H54 (cell line): Measurements from ENCODE around the gene ITGAX.

Source experiments
- DNase-seq: peaks from one replicate; pipeline ENCODE4 v3.0.0; 2011; ENCODE audit warnings: low spot score, mixed read lengths; ENCODE audit not compliant: insufficient read length
- FAIRE-seq: peaks from 3 replicates; lab custom pipeline; 2011; peaks lifted over from hg19 to GRCh38; lab: Jason Lieb, UNC
- POLR2A ChIP-seq: IDR thresholded peaks from 2 replicates; pipeline ENCODE4 v1.6.1; 2011; ENCODE audit warnings: low read depth, mild to moderate bottlenecking, low read length

The ITGAX gene

GRCh38 chr16:31373235-31373634, 18.3 kb downstream of the ITGAX start:
- FAIRE-seq (no peak), DNase-seq (no peak)
- no peak for TF ChIP-seq POLR2A

GRCh38 chr16:31375231-31375630, 20.3 kb downstream of the ITGAX start:
- no peak for TF ChIP-seq POLR2A
- DNase-seq (no peak), FAIRE-seq (no peak)

GRCh38 chr16:31376705-31377104, 21.7 kb downstream of the ITGAX start:
- DNase-seq = no peak
- TF ChIP-seq POLR2A = no peak
- no peak for FAIRE-seq

- FAIRE-seq = no peak
- TF ChIP-seq POLR2A = no peak
- DNase-seq = no peak
These were observed 22.4 kb downstream of the ITGAX start for GRCh38 chr16:31377210-31377903.

- TF ChIP-seq POLR2A = no peak
- FAIRE-seq (no peak), DNase-seq (no peak)
These were observed 25.2 kb downstream of the ITGAX start for GRCh38 chr16:31380201-31380600.

GRCh38 chr16:31382485-31383161, 27.6 kb downstream of the ITGAX start:
- no peak for FAIRE-seq
- peak; percentile 80 for DNase-seq

GRCh38 chr16:31385680-31386079, 30.7 kb downstream of the ITGAX start:
- no peak for DNase-seq
- no peak for TF ChIP-seq POLR2A
- no peak for FAIRE-seq

More at GRCh38 chr16:31382485-31383161, 27.6 kb downstream of the ITGAX start:
- TF ChIP-seq POLR2A = no peak

- DNase-seq = peak; percentile 72
- no peak for TF ChIP-seq POLR2A
- FAIRE-seq = peak; percentile 80
These were observed 31.4 kb downstream of the ITGAX start for GRCh38 chr16:31386157-31386984.

GRCh38 chr16:31388535-31388934, 33.6 kb downstream of the ITGAX start:
- TF ChIP-seq POLR2A = no peak
- no peak for DNase-seq
- FAIRE-seq = no peak

- FAIRE-seq (no peak), DNase-seq (no peak)
- no peak for TF ChIP-seq POLR2A
These were observed 35.6 kb downstream of the ITGAX start for GRCh38 chr16:31390504-31391041.

- FAIRE-seq (no peak), DNase-seq (no peak)
- TF ChIP-seq POLR2A = no peak
These were observed 38.1 kb downstream of the ITGAX start, which contains the start of gene ITGAD for GRCh38 chr16:31393056-31393455. Gene ITGAD, plus strand, starts transcription at chr16:31393335. Its CDS starts 26 bp downstream, at chr16:31393361.

- TF ChIP-seq POLR2A = no peak
- DNase-seq (no peak), FAIRE-seq (no peak)
These were observed 40.7 kb downstream of the ITGAX start for GRCh38 chr16:31395647-31396046.

GRCh38 chr16:31397096-31397660, 42.2 kb downstream of the ITGAX start:
- DNase-seq = no peak
- FAIRE-seq = no peak
- no peak for TF ChIP-seq POLR2A
